ENCODE results near the gene MACROH2A2. TPM values are rescaled to one million over a fixed set of nuclear protein-coding genes. Genes with fewer than 3 reads are reported as not detected.

The MACROH2A2 gene
- total and polyA plus RNA-seq, 2 of the 8 experiments (the other 6 are each of a cell fraction or from before 2014, with no cell fraction given) = 7.9 to 9.3 TPM

DNA sequence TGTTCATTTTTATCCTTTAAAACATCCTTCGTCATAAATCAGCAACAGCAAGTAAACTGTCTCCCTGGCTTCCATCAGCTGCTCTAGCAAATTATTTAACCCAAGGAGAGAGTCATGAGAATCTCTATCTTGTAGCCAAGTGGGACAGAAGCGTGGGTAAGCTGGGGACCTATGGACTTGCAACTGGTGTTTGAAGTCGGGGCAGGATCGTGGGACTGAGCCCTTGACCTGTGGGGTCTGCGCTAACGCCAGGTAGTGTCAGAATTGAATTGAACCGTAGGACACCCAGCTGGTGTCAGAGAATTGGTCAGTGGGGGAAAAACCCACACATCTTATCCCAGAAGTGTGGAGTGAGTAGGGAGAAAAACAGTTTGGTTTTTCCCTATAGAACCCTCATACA, 66.6 kb downstream of the MACROH2A2 start:
- 95% methylated on average over 7 of the region's 7 CpGs; no CpG with 5 or more reads in 1 of the 2 experiments for WGBS, 2 experiments (ENCODE audit: extremely low coverage in 1 of 2, insufficient coverage in 1 of 2, insufficient read length in 1 of 2, insufficient replicate concordance in 2 of 2, low coverage in 1 of 2, low lambda C conversion rate in 2 of 2, missing lambda C conversion rate in 1 of 2)
- Histone ChIP-seq H2BK120ac (replicated peaks; ENCODE audit: low read depth, low read length) (no peak overlapping the region), H3K4me1 (replicated peaks in 1 of 4; ENCODE audit: control insufficient read depth in 3 of 4, insufficient read depth in 4 of 4, low read length in 3 of 4) (no peaks in the 10 kb centered on the region; a peak in 1 of 7 replicates), H2BK15ac (ENCODE audit: low read length) (no peak overlapping the region), H3K36me3 (ENCODE audit: control insufficient read depth in 2 of 4, insufficient read depth in 4 of 4, low read length in 3 of 4) (no peaks in the 10 kb centered on the region; a peak in 1 of 8 replicates), H3K4me2 (ENCODE audit: insufficient read depth in 1 of 2, low read depth in 2 of 2, low read length in 2 of 2) (no peak overlapping the region), H4K8ac (ENCODE audit: extremely low read depth, insufficient read depth, low read length) (no peak overlapping the region), H2AK5ac (ENCODE audit: low read depth, low read length) (no peak overlapping the region), H2AFZ (ENCODE audit: low read length) (no peak overlapping the region), H4K20me1 (replicated peaks in 1 of 2; ENCODE audit: control insufficient read depth in 1 of 2, insufficient read depth in 2 of 2, low read length in 2 of 2) (no peaks in the 10 kb centered on the region), H3K79me1 (ENCODE audit: low read depth, low read length) (no peaks in the 10 kb centered on the region), H3K79me2 (ENCODE audit: control insufficient read depth in 1 of 2, insufficient read depth in 2 of 2, low read length in 2 of 2) (no peaks in the 10 kb centered on the region), H2BK5ac (ENCODE audit: low read depth, low read length) (no peak overlapping the region), H2BK20ac (ENCODE audit: low read length) (no peak overlapping the region), H3K18ac (ENCODE audit: extremely low read depth, low read length) (no peak overlapping the region), H3K23me2 (ENCODE audit: low read depth, low read length) (no peaks in the 10 kb centered on the region), H3K4ac (replicated peaks; ENCODE audit: insufficient read length, low read depth, low read length) (no peak overlapping the region), H3K56ac (replicated peaks; ENCODE audit: insufficient read length, low read depth, low read length) (no peak overlapping the region), H3K27ac (ENCODE audit: low read depth, low read length) (no peak overlapping the region), H3K4me3 (ENCODE audit: extremely low read depth in 1 of 4, insufficient read depth in 2 of 4, low read depth in 3 of 4, low read length in 4 of 4) (no peak overlapping the region), H2BK12ac (ENCODE audit: low read depth, low read length) (no peak overlapping the region), H4K5ac (ENCODE audit: insufficient read length, low read depth, low read length) (no peak overlapping the region), H3K23ac (ENCODE audit: insufficient read length) (no peak overlapping the region), H3K27me3 (replicated peaks in 1 of 4; ENCODE audit: control insufficient read depth in 3 of 4, extremely low read depth in 1 of 4, insufficient read depth in 3 of 4, low read length in 3 of 4) (no peaks in the 10 kb centered on the region), H3K9ac (replicated peaks in 1 of 4; ENCODE audit: extremely low read depth in 1 of 4, low read depth in 3 of 4, low read length in 3 of 4) (no peak overlapping the region), H3K14ac (ENCODE audit: insufficient read length) (no peak overlapping the region), H3K9me3 (ENCODE audit: insufficient read depth in 2 of 2, low read depth in 1 of 2, low read length in 1 of 2) (no peaks in the 10 kb centered on the region), H4K91ac (replicated peaks; ENCODE audit: insufficient read length, low read length) (no peak overlapping the region)
- TF ChIP-seq CBX8 (IDR thresholded peaks at IDR 0.05; ENCODE audit: borderline replicate concordance, low read depth, low read length) = no peak
- no peak for TF ChIP-seq NANOG (IDR thresholded peaks at IDR 0.05; ENCODE audit: insufficient read depth, low read depth, low read length, poor library complexity, severe bottlenecking)
- no peak for TF ChIP-seq RAD21 (IDR thresholded peaks at IDR 0.05 in 1 of 2, conservative IDR thresholded peaks at IDR 0.05 in 1 of 2; ENCODE audit: low read depth in 2 of 2, low read length in 2 of 2)
- no peak for TF ChIP-seq HDAC6 (IDR thresholded peaks at IDR 0.05; ENCODE audit: low read depth, low read length)
- no peak for TF ChIP-seq JUND (IDR thresholded peaks at IDR 0.05; ENCODE audit: low read length)
- no peak for TF ChIP-seq TBP (IDR thresholded peaks at IDR 0.05; ENCODE audit: low read depth, low read length)
- ChIA-PET CTCF (ENCODE audit: partially characterized antibody) (interaction anchor here (5.1 to 11.0 kb wide), 4 partner anchors 9 to 24 kb away, joined by 51 to 155 read pairs (median 87); partner anchors contain the start of gene TYSND1), POLR2A (ENCODE audit: partially characterized antibody) (interaction anchor here (1.3 kb wide), 1 partner anchor 10 kb away, joined by 3 read pairs; no protein-coding TSS in a partner anchor)
- FAIRE-seq = no peak
- DNase-seq (ENCODE audit: low read depth in 1 of 2, low spot score in 2 of 2) = no peak
